Testis (tissue), 2 donors: ENCODE results near the gene TAC4.

ENCODE experiments used
- POLR2A ChIP-seq: fragments of 450-650 bp; IDR thresholded peaks from one replicate; pipeline ENCODE4 v1.6.1; 2017; ENCODE audit warnings: antibody characterized with exemption, mild to moderate bottlenecking, moderate library complexity
- TF ChIP-seq, protein P1 (sequence below), 3 experiments: fragments of 450-650 bp in 2 of 3; fragments of 200-600 bp in 1 of 3; sonication (generic) in 1 of 3; IDR thresholded peaks; one replicate each; pipeline ENCODE4 v1.5.1; 2016 to 2019; ENCODE audit warnings: antibody characterized with exemption in 3 of 3, mild to moderate bottlenecking in 2 of 3, moderate library complexity in 1 of 3

DNA sequence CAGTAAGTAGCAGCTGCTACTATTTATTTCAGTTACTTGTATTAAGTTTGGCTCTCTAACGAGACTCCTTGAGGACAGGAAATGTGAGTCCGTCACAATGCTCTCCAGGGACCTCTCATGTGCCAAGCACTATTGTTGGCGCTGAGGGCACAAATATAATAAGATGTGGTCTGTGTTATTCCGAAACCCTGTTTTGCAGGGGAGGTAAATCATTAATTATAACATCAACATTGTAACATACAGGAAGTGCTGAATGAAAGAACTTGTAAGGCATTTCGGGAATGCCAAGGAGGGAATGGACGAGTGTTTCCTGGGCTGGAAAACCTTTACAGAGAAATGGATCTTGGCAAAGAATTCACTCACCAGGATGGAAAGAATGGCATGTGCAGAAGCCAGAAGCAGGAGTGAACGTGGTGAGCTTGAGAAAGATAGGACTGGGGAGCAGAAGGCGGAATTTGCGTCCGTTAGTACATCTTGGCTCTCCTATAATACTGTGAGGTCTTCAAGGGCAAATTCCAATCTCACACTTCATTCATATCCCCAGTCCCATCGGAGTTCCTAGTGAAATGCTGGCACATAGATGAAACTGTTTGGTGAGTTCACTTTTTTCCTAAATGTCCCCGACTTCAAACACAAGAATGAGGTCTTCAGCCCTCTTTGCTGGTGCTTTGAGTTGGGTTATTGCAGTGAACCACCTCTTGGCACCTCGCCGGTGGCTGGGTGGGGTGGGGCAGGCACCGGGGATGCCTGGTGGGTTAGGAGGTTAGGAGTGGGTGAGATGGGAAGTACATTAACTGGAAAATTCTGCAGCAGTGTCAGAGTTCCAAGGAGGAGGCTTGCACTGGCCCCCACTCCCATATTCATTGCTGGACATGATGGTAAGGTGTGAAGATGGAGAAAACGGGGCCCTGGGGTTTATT, 11.5 kb downstream of the TAC4 start:
- TF ChIP-seq, protein P1, sequence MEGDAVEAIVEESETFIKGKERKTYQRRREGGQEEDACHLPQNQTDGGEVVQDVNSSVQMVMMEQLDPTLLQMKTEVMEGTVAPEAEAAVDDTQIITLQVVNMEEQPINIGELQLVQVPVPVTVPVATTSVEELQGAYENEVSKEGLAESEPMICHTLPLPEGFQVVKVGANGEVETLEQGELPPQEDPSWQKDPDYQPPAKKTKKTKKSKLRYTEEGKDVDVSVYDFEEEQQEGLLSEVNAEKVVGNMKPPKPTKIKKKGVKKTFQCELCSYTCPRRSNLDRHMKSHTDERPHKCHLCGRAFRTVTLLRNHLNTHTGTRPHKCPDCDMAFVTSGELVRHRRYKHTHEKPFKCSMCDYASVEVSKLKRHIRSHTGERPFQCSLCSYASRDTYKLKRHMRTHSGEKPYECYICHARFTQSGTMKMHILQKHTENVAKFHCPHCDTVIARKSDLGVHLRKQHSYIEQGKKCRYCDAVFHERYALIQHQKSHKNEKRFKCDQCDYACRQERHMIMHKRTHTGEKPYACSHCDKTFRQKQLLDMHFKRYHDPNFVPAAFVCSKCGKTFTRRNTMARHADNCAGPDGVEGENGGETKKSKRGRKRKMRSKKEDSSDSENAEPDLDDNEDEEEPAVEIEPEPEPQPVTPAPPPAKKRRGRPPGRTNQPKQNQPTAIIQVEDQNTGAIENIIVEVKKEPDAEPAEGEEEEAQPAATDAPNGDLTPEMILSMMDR (IDR thresholded peaks at IDR 0.05), result no peak
- no peak for TF ChIP-seq POLR2A
